HG03060 (cell line): Measurements from ENCODE around the gene RMDN3.

ENCODE experiments used
- ATAC-seq: cut with Tn5 transposase; IDR thresholded peaks from one replicate; pipeline ENCODE4 v1.9.1; 2021; ENCODE audit warnings: low read depth, moderate number of reproducible peaks; ENCODE audit not compliant: unreplicated experiment

RMDN3 gene, protein sequence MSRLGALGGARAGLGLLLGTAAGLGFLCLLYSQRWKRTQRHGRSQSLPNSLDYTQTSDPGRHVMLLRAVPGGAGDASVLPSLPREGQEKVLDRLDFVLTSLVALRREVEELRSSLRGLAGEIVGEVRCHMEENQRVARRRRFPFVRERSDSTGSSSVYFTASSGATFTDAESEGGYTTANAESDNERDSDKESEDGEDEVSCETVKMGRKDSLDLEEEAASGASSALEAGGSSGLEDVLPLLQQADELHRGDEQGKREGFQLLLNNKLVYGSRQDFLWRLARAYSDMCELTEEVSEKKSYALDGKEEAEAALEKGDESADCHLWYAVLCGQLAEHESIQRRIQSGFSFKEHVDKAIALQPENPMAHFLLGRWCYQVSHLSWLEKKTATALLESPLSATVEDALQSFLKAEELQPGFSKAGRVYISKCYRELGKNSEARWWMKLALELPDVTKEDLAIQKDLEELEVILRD

DNA sequence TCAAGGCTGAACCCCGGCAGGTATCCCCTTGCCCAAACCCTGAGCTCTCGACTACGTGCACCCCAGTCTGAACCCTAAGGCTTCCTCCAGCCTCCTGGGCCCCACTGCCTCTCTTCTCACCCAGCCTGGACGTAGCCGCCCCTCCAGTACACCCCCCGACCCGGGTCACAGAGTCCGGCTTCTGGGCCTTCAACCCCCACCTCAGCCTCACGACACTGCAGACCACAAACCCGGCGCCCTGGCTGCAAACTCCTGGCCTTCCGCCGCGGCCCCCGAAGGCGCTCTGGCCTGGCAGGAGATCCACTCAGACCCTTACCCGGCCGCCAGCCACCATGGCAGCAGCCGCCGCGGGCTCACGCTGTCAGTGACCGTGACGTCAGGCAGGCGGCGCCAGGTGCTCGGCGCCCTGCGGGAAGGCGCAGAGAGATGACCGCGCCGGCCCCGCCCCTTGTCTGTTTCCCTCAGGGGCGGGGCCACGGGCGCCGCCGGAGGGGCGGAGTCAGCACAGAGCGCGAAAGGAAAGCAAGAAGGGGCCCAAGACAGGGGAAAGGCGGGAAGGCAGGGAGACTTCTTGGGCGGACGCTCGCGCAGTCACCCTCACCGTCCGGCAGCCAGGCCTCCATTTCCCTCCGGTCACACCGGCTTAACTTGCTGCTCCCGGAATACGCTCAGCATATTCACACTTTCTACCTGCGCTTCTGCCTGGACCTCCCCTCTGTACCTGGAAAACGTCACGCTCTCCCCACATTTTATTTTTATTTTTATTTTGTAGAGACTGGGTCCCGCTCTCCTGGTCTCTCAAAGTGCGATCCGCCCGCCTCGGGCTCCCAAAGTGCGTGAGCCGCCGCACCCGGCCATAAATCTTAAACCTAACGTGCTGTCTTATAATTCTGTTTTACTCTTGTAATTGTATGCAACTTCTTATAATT, at the start of gene RMDN3:
TSS of gene RMDN3 (minus strand) at position 372 of the 929 bp plus-strand sequence. CDS start 471 bp downstream, outside the sequence.
- no peak for ATAC-seq

DNA sequence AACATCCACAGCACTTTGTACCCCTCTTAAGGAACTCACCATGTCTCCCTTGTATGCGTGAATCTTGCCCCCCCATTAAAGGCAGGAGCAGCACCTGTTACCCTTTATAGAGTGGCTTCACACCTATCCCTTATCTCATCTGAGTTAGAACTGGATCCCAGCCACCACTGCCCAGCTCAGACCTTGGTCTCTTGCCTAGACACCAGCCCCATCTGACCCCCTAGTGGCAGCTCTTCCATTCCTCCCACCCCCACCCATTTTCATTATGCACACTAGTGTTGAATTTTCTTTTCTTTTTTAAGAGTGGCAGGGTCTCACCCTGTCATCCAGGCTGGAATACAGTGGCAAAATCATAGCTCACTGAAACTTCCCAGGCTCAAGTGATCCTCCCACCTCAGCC, 48.6 kb upstream of the RMDN3 start:
- ATAC-seq: no peak

DNA sequence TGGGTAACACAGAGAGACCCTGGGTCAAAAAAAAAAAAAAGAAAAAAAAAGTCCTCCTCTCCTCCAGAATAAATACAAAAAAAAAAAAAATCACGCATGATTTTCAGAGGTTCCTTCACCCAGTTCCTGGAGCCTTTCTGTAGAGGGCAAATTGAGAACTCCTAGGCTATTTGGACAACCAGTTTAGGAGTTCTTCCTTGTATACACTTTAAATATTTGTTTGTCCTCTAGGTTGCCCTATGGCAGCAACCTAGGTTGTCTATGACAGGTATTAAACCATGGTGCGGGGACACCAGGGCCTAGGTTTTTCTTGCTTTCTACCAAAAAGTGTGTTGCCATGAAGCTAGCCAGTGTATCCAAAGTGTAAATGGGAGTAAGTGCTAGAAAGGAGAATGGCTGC, 48.0 kb upstream of the RMDN3 start:
- ATAC-seq: no peak

DNA sequence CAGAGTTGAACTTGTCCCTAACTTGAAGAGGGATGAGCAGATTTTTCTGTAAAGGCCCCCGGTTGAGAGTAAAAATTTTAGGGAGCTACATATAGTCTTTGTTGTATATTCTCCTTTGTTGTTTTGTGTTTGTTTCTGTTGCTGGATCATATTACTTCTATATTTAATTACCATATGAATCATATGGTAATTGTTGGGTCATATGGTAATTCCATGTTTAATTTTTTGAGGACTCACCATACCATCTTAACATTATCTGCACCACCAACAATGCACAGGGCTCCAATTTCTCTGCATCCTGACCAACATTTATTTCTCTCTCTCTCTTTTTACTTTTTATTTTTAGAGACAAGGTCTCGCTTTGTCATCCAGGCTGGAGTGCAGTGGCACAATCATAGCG, 44.5 kb upstream of the RMDN3 start:
- no peak for ATAC-seq

DNA sequence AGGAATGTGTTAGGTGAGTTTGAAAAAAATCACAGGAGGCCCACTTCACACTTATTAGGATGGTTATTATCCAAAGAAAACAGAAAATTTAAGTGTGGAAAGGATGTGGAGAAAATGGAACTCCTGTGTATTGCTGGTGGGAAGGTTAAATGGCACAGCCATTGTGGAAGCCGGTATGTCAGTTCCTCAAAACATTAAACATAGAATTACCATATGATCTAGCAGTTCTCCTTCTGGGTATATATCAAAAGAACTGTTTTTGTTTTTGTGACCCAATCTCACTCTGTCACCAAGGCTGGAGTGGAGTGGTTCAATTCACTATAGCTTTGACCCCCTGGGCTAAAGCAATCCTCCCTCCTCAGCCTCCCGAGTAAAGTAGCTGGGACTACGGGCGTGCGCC, 41.5 kb upstream of the RMDN3 start:
- ATAC-seq: no peak

DNA sequence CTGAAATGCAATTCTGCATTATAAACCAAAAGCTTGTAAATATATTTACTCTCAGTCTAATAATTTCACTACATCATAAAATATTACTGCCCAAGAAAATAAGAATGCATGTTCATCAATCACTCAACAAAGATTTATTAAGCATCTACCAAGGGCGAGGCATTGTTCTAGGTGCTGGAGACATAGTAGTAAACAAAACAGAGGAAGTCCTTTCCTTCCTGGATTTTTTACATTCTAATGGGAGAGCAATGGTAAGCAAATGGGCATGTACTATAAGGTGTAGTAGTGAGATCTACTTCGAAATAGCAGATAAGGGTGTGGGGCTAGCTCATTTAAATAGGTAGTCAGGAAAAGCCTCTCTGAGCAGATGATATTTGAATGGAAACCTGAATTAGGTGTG, 41.0 kb upstream of the RMDN3 start:
- ATAC-seq: no peak

DNA sequence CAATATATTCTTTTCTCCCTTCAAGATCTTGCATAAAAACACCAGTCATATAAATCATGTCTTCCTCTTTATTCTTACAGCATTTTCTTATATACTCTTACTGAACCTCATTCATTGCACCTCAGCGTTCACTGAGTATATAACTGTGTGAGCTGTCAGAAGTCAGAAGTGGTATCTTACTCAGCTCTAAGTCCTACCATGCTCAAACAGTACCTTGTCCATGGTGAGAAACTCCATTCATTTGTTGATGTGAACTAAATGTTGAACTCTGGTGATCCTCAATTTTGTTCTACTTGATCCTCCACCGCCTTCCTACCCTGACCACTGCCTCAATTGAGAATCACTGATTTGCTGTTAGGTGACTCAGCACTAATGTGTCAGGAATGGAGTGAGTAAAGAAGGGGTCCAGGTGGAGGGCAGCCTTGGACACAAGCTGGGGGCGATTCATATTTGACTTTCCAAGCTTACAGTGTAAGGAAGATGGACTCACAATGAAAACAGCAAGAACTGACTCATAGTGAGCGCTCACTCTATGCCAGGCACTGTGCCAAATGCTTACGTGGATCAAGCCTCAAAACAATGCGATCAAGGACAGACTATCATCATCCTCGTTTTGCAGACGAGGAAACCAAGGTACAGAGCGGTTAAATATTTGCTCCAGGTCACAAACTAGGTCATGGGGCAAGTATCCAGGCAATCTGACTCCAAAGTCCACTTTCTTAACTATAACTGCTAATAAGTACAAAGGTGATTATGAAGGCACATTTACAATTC, 38.3 kb upstream of the RMDN3 start:
- ATAC-seq: no peak

DNA sequence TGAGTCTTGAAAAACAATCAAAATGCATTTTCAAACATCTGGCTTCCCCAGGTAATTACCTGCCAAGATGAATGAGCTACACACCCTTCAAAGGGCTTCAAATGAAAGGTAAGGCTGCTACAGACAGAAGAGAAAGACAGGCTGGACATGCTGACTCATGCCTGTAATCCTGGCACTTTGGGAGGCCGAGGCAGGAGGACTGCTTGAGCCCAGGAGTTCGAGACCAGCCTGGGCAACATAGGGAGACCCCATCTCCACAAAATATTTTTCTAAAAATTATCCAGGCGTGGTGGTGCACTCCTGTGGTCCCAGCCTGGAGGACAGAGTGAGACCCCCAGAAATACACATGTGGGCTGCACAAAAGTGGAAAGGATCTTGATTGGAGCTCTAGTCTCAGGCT, 37.3 kb upstream of the RMDN3 start:
- ATAC-seq: no peak

DNA sequence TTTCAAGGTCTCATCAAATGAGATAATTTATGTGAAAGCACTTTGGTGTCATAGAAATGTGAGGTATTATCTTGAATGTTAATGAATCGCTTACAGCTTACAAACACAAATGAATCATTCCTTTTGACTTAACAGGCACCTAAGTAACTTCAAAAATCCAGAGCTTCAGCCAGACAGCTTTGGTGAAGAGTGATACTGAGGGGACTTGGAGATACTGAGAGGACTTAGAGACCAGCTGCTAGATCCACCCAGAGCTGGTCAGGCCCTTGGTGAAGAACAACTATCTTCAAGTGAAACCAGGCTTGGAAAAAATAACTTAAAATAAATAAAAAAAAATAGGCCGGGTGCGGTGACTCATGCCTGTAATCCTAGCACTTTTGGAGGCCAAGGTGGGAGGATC, 35.7 kb upstream of the RMDN3 start:
- ATAC-seq: no peak

DNA sequence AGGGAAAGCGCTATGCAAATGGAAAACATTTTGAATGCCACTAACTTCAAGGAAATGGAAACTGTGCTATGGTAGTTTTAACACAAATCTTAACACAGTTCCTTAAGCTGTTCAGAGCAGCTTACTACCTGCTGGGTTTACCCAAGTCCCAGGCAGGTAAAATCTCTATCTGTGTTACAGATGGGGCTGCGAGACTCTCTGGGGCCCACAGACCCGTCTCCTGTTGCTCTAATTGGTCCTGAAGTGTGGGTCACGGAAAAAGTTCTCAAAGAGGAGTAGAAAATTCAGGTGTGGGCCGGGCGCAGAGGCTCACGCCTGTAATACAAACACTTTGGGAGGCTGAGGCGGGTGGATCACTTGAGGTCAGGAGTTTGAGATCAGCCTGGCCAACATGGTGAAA, 34.9 kb upstream of the RMDN3 start:
- ATAC-seq: no peak

DNA sequence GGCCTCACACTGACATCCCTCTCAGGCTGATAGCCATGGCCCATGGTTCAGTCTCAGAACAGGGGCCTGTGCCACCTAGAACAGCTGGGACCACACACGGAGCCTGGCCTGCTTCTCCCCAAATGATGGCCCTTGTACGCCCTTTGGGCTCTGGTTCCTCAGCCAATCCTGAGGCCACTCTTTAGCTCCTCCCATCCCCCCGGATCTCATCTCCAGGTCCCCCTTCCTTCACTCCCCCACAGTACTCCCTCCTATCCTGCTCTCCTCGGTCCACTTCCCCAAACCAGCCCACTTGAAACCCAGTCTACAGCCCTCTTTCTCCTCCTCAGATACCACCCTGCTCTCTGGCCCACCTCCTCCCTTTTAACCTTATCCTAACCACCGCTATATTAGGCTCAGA, 34.1 kb upstream of the RMDN3 start:
- no peak for ATAC-seq

DNA sequence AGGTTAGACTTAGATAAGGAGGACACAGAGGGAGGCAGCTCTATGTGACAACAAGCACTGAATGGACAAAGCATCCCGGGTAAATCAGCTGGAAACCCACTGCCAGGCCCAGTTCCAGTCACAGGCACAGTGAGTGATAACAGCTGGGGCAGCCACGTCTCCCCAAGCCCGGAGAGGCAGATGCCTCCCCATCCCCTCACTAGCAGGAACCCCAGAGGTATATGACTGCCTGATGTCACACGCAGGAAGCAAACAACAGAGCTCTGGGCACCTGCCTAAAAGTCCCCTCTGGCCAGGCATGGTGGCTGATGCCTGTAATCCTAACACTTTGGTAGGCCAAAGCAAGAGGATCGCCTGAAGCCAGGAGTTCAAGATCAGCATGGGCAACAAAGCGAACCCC, 32.9 kb upstream of the RMDN3 start:
- no peak for ATAC-seq

DNA sequence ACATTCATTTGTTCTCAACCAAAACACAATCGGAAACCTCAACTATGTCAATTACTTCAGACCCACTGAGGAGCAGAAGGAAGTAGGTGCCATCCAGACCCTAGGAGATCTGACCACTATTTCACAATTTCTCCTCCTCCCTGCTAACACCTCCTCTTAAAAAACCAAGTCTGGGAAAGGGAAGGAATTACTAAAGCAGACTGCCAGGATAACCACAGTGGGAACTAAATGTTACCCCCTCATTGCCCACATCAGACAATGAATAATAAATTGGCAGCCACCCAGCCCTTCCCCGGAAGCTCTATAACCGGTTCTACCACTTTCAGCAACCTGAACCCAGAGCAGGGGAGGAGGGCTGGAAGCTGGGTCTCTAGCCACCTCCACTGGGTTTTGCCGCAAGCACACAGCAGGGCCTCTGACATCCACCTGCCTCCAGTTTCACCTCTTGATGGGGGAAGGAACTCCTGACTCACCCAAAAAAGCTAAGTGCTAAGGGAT, 32.3 kb upstream of the RMDN3 start:
- ATAC-seq: no peak

DNA sequence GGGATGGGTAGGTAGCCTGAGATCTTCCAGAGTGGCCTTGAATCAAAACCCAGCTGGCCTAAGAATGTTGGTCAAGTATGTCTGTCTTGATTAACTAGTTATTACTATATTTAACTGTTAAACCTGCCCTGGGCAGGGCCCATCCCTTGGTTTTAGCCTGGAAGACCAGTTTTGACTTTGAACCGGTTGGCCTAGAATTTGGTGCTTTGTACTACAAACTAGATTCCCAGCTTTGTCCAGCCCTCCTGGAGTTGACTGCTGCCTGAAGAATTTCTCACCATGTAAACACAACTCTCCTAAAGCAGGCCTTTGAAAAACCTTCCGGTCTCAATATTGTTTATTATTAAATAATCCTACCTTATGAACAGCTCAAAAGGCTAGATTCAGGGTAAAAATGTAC, 30.8 kb upstream of the RMDN3 start:
- no peak for ATAC-seq

DNA sequence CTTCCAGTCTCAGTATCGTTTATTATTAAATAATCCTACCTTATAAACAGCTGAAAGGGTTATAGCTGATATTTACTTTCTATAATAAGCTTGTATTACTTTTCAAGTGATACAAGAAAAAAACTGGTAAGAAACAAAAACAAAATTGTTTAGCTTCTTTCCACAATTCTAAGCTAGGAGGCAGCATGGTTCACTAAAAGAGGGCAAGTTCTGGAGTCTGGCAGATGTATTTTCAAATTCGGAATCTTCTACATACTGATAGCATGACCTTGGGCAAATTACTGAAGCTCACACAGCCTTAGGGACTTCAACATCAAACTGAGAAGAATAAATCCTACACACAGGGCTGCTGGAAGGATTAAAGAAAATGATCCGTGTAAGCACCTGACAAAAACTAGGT, 30.1 kb upstream of the RMDN3 start:
- no peak for ATAC-seq

DNA sequence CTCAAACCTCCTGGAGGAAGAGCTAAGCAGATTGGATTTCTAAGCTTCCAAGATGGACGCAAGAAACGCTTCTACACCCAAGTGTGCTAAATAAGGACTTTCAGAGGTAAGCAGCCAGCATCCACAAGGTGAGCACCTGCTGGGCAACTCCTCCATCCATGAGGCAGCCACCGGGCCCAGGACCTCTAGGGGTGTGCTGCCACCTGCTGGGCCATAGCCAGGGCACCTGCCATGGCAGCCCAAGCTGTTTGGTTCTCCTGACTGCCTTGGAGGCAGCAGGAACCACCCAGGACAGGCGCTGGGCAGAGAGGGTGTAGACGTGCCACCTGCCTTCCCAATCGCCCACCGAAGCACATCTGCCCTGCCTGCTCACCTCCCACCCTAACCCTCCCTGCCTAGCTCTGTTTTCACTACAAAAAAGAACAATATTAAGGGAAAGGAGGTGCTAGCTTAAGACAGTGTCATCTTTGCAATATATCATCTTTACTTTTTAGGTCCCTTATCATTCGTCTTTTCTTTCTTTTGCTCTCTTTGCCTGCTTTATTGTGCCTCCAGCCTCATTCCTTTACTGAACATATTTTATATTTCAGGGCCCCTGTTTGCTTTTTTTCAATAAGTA, 27.7 kb upstream of the RMDN3 start:
- ATAC-seq: no peak

DNA sequence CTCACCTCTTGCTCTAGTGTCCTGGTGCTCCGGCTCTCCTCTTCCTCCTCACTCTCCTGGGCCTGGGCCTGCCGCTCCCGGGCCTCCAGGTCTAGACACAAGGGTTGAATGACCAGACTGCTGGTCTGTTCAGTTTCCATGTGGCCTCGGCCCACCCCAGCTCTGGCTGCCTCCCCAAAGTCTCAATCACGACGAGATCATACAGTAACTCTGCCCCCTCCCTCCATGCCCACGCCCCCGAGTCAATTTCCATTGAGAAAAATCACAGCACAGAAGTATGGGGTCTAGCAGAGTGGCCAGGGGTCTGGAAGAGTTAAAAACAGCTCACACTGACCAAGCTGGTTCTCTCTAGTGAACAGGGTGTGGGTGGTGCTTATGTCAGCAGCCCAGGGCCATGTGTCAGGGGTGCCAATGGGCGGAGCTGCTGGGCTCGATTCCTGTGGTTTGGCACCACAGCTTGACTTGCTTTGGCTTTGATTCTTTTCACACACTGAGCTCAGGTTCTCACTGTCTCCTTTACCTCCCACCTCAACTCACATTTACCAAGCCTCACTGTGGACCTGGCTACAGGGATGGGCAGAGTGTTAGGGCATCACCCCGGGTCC, 21.6 kb upstream of the RMDN3 start:
- no peak for ATAC-seq

DNA sequence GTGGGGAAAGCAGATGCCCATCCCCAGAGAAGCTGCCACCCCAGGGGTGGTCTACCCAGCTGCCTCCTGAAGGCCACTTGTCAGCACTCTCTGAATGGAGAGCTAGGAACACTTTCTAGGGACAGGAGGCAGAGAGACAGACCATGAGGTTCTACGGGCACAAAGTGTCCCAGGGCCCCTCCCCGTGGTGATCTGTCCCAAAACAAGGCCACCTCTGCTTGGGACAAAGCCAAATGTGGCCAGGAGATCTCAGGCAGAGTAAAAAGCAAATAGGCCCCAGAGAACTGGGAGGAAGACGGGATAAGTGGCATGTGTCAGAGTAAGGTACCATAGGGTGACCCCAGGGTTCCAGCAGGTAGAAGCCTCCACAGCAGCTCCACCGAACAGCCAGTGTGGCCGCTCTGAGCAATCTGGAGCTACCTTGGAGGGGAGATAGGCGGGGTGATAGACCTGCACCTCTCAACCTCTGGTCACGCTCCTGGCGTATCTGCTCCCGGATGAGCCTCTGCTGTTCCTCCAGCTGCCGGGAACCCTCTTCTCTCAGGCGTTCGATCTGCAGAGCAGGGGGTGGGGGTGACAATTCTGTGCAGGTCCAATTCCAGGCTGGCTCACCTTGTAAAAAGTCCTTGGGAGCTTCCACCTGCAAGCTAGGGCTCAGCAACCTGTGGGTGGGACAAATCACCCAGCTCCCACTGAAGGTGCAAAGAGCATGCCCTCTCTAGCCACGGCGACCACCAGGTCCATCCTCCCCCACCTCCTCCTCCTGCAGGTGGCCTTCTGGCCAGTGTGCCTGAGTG, 20.9 kb upstream of the RMDN3 start:
- ATAC-seq: no peak

DNA sequence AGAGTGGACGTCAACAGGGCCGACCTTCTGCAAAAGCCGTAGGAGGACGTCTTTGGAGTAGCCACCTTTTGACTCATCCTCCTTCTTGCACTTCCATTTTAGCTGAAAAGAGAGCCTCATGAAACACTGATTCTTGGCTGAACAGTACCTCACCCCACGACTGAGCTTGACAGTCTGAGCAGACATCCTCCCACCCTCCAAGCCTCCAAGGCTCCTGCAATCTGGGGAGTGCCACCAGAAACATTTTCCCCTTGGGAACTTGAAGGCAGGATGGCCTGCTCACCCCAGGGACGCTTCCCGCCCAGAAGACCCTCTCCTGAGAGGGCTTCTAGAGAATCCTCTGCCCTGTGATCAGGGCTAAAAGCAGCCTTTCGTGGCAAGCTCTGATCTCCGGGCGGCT, 20.0 kb upstream of the RMDN3 start:
- ATAC-seq: no peak
